Smooth muscle cell (in vitro differentiated cells): Measurements from ENCODE around the gene INSM2. TPM values are rescaled to one million over a fixed set of nuclear protein-coding genes. Genes with fewer than 3 reads are reported as not detected.

Experiments used
- DNase-seq: peaks from one replicate; lab custom pipeline; 2025; ENCODE audit not compliant: unreplicated experiment; lab: John Stamatoyannopoulos, UW
- H2AFZ ChIP-seq: fragments of 200-600 bp; sonication (generic); 2 replicates; pipeline ENCODE4 v1.6.0; 2016; ENCODE audit warnings: antibody characterized with exemption, low read depth, mild to moderate bottlenecking
- H3F3A ChIP-seq: fragments of 200-600 bp; sonication (generic); 2 replicates; pipeline ENCODE4 v1.6.0; 2017; ENCODE audit warnings: antibody characterized with exemption, low read depth
- H3K27ac ChIP-seq: fragments of 200-600 bp; sonication (generic); 2 replicates; pipeline ENCODE4 v1.5.1; 2016; ENCODE audit warnings: low read depth, mild to moderate bottlenecking
- H3K27me3 ChIP-seq: fragments of 200-600 bp; sonication (generic); 2 replicates; pipeline ENCODE4 v1.6.1; 2016; ENCODE audit warnings: low read depth, mild to moderate bottlenecking
- H3K36me3 ChIP-seq: fragments of 200-600 bp; sonication (generic); 2 replicates; pipeline ENCODE4 v1.5.1; 2016; ENCODE audit warnings: low read depth
- H3K4me1 ChIP-seq: fragments of 200-600 bp; sonication (generic); 2 replicates; pipeline ENCODE4 v1.5.1; 2016; ENCODE audit warnings: low read depth
- H3K4me2 ChIP-seq: fragments of 200-600 bp; sonication (generic); 2 replicates; pipeline ENCODE4 v1.6.0; 2016; ENCODE audit warnings: mild to moderate bottlenecking
- H3K4me3 ChIP-seq: fragments of 200-600 bp; sonication (generic); 2 replicates; pipeline ENCODE4 v1.5.1; 2016; ENCODE audit warnings: mild to moderate bottlenecking
- H3K79me2 ChIP-seq: fragments of 200-600 bp; sonication (generic); 2 replicates; pipeline ENCODE4 v1.6.0; 2016; ENCODE audit warnings: low read depth, mild to moderate bottlenecking
- H3K9ac ChIP-seq: fragments of 200-600 bp; sonication (generic); 2 replicates; pipeline ENCODE4 v1.6.0; 2016; ENCODE audit warnings: low read depth
- H3K9me3 ChIP-seq: fragments of 200-600 bp; sonication (generic); replicated peaks from 2 replicates; pipeline ENCODE4 v1.5.1; 2016; ENCODE audit warnings: low read depth
- H4K20me1 ChIP-seq: fragments of 200-600 bp; sonication (generic); 2 replicates; pipeline ENCODE4 v1.6.0; 2016; ENCODE audit warnings: low read depth
- CTCF ChIP-seq: fragments of 200-600 bp; sonication (generic); IDR thresholded peaks from 2 replicates; pipeline ENCODE4 v1.5.1; 2017; ENCODE audit warnings: borderline replicate concordance, mild to moderate bottlenecking, antibody characterized with exemption; ENCODE audit not compliant: insufficient read depth, poor library complexity, severe bottlenecking
- WGBS: methylation state at CpG from one replicate; pipeline ENCODE4 v1.1.7; 2016; ENCODE audit warnings: low lambda C conversion rate; 5-methylcytosine and 5-hydroxymethylcytosine counted together
- polyA plus RNA-seq: library from polyadenylated mRNA; unstranded; fragments of >200 nt; fragmentation: Nextera tagmentation; extraction: Ambion mirVana; gene quantifications from 2 replicates; pipeline ENCODE4 v1.2.1, GENCODE V29; 2016
- total RNA-seq: library from RNA; depleted of rRNA; stranded (reverse); fragments of >200 nt; gene quantifications from 2 replicates; pipeline ENCODE4 v1.2.3, GENCODE V29; 2014

The INSM2 gene
- total and polyA plus RNA-seq, 2 experiments from 2014 or later, result not detected

- no peak overlapping the region for H3K27ac ChIP-seq
- WGBS, result 84% methylated on average over 2 of the region's 2 CpGs
- TF ChIP-seq CTCF, result no peak
- no peaks in the 10 kb centered on the region for H3K9me3 ChIP-seq
- no peak overlapping the region for H3K4me2 ChIP-seq
- no peak overlapping the region for H2AFZ ChIP-seq
- H3K9ac ChIP-seq, result no peak overlapping the region
- H3K4me3 ChIP-seq, result no peak overlapping the region
- no peaks in the 10 kb centered on the region for H4K20me1 ChIP-seq
- no peak for DNase-seq
- no peaks in the 10 kb centered on the region for H3K4me1 ChIP-seq
- H3K27me3 ChIP-seq, result peaks cover 8% of the 10 kb centered on the region
- H3K36me3 ChIP-seq, result no peaks in the 10 kb centered on the region
- no peaks in the 10 kb centered on the region for H3F3A ChIP-seq
- H3K79me2 ChIP-seq, result no peaks in the 10 kb centered on the region
These were observed 24.1 kb upstream of the INSM2 start for GRCh38 chr14:35509846-35510245.

GRCh38 chr14:35512765-35513164 lies 21.2 kb upstream of the INSM2 start:
- 86% methylated on average over 4 of the region's 4 CpGs for WGBS
- Histone ChIP-seq H3K9me3 (no peaks in the 10 kb centered on the region), H3K27me3 (peaks cover 6% of the 10 kb centered on the region), H3K4me1 (no peaks in the 10 kb centered on the region), H2AFZ (no peak overlapping the region), H3K4me3 (no peak overlapping the region), H3K79me2 (no peaks in the 10 kb centered on the region), H3K36me3 (no peaks in the 10 kb centered on the region), H3K4me2 (no peak overlapping the region), H3K9ac (no peak overlapping the region), H3K27ac (no peak overlapping the region), H3F3A (no peaks in the 10 kb centered on the region), H4K20me1 (no peaks in the 10 kb centered on the region)
- no peak for DNase-seq
- TF ChIP-seq CTCF, result no peak

GRCh38 chr14:35515916-35516315 lies 18.0 kb upstream of the INSM2 start:
- Histone ChIP-seq H3K27ac (no peak overlapping the region), H4K20me1 (no peaks in the 10 kb centered on the region), H3K9ac (no peak overlapping the region), H3K4me2 (no peak overlapping the region), H3K9me3 (no peaks in the 10 kb centered on the region), H3K79me2 (no peaks in the 10 kb centered on the region), H3K27me3 (no peaks in the 10 kb centered on the region), H3K36me3 (no peaks in the 10 kb centered on the region), H3K4me3 (no peak overlapping the region), H3K4me1 (no peaks in the 10 kb centered on the region), H2AFZ (no peak overlapping the region), H3F3A (no peaks in the 10 kb centered on the region)
- 81% methylated on average over 1 of the region's 1 CpG for WGBS
- no peak for DNase-seq
- no peak for TF ChIP-seq CTCF

- H3K4me2 ChIP-seq, result no peak overlapping the region
- no peak for TF ChIP-seq CTCF
These were observed 14.0 kb upstream of the INSM2 start for GRCh38 chr14:35519986-35520385.

More at GRCh38 chr14:35519986-35520385, 14.0 kb upstream of the INSM2 start:
- no peaks in the 10 kb centered on the region for H3K4me1 ChIP-seq
- 89% methylated on average over 2 of the region's 2 CpGs for WGBS
- no peaks in the 10 kb centered on the region for H3K79me2 ChIP-seq
- H3F3A ChIP-seq, result no peaks in the 10 kb centered on the region
- no peak overlapping the region for H3K4me3 ChIP-seq
- DNase-seq, result no peak
- no peak overlapping the region for H2AFZ ChIP-seq
- no peaks in the 10 kb centered on the region for H3K9me3 ChIP-seq
- H3K9ac ChIP-seq, result no peak overlapping the region
- no peaks in the 10 kb centered on the region for H3K27me3 ChIP-seq
- no peak overlapping the region for H3K27ac ChIP-seq
- no peaks in the 10 kb centered on the region for H4K20me1 ChIP-seq
- H3K36me3 ChIP-seq, result no peaks in the 10 kb centered on the region
